ENCODE data around the gene TMEM45A.

- TF ChIP-seq CTCF (conservative IDR thresholded peaks at IDR 0.05 in 1 of 2, IDR thresholded peaks at IDR 0.05 in 1 of 2; ENCODE audit: low read depth in 1 of 2, low read length in 2 of 2) (no peak), EZH2 (IDR thresholded peaks at IDR 0.05; ENCODE audit: low read length, missing control alignments) (no peak)
These were observed 24.4 kb downstream of the TMEM45A start for GRCh38 chr3:100516838-100517237.

Data from fibroblast of lung (primary cell).